ENCODE results near the gene CENPS. TPM values are rescaled to one million over a fixed set of nuclear protein-coding genes. Genes with fewer than 3 reads are reported as not detected.

The CENPS gene
- total RNA-seq, 4 donors from 2014 or later = 2.6 to 15.4 (median 6.2) TPM

- no peaks in the 10 kb centered on the region for H3K36me3 ChIP-seq
- no peak overlapping the region for H3K4me3 ChIP-seq
- TF ChIP-seq CTCF (IDR thresholded peaks at IDR 0.05) (no peak), POLR2A (IDR thresholded peaks at IDR 0.05) (no peak)
- H3K4me1 ChIP-seq = no peaks in the 10 kb centered on the region
- intact Hi-C loops (cut with DNase I; ENCODE audit: low total_unique reads) = loop anchor here (10.0 kb wide), 1 partner anchor 58 kb away; no protein-coding TSS in a partner anchor
- H3K27me3 ChIP-seq = no peaks in the 10 kb centered on the region
- H3K9me3 ChIP-seq = no peaks in the 10 kb centered on the region
- DNase-seq = no peak
- H3K27ac ChIP-seq = no peak overlapping the region
Observed at GRCh38 chr1:10437052-10437451, 6.8 kb downstream of the CENPS start.

GRCh38 chr1:10438677-10439163 is 8.5 kb downstream of the CENPS start:
- no peaks in the 10 kb centered on the region for H3K36me3 ChIP-seq
- no peak for DNase-seq
- no peak overlapping the region for H3K4me3 ChIP-seq
- no peak overlapping the region for H3K27ac ChIP-seq
- no peaks in the 10 kb centered on the region for H3K27me3 ChIP-seq
- TF ChIP-seq CTCF (IDR thresholded peaks at IDR 0.05) = no peak
- no peak for TF ChIP-seq POLR2A (IDR thresholded peaks at IDR 0.05)
- no peaks in the 10 kb centered on the region for H3K9me3 ChIP-seq
- H3K4me1 ChIP-seq = no peaks in the 10 kb centered on the region
- intact Hi-C loops (cut with DNase I; ENCODE audit: low total_unique reads) = loop anchor here (10.0 kb wide), 1 partner anchor 56 kb away; no protein-coding TSS in a partner anchor

GRCh38 chr1:10440305-10440704 is 10.1 kb downstream of the CENPS start:
- Histone ChIP-seq H3K27ac (no peak overlapping the region), H3K36me3 (no peaks in the 10 kb centered on the region), H3K27me3 (no peaks in the 10 kb centered on the region), H3K9me3 (no peaks in the 10 kb centered on the region), H3K4me3 (no peak overlapping the region), H3K4me1 (no peaks in the 10 kb centered on the region)
- DNase-seq = no peak
- TF ChIP-seq POLR2A (IDR thresholded peaks at IDR 0.05) (no peak), CTCF (IDR thresholded peaks at IDR 0.05) (no peak)
- intact Hi-C loops (cut with DNase I; ENCODE audit: low total_unique reads) = no loop called here

GRCh38 chr1:10440794-10441193 is 10.6 kb downstream of the CENPS start:
- Histone ChIP-seq H3K9me3 (no peaks in the 10 kb centered on the region), H3K4me3 (no peak overlapping the region), H3K27ac (no peak overlapping the region), H3K4me1 (no peaks in the 10 kb centered on the region), H3K27me3 (no peaks in the 10 kb centered on the region), H3K36me3 (no peaks in the 10 kb centered on the region)
- no peak for DNase-seq
- intact Hi-C loops (cut with DNase I; ENCODE audit: low total_unique reads) = no loop called here
- no peak for TF ChIP-seq CTCF (IDR thresholded peaks at IDR 0.05)

GRCh38 chr1:10444248-10444647 is 14.0 kb downstream of the CENPS start:
- Histone ChIP-seq H3K27me3 (no peaks in the 10 kb centered on the region), H3K27ac (no peak overlapping the region), H3K4me3 (no peak overlapping the region), H3K4me1 (no peaks in the 10 kb centered on the region), H3K9me3 (no peaks in the 10 kb centered on the region), H3K36me3 (no peaks in the 10 kb centered on the region)
- intact Hi-C loops (cut with DNase I; ENCODE audit: low total_unique reads) = no loop called here
- DNase-seq = no peak
- TF ChIP-seq CTCF (IDR thresholded peaks at IDR 0.05) = no peak
- TF ChIP-seq POLR2A (IDR thresholded peaks at IDR 0.05) = no peak
